Stimulated activated CD4-positive, alpha-beta T cell treated with anti-CD3 and anti-CD28 coated beads, TNF-alpha, amount 100 ng/mL, for 48 hours (primary cell): ENCODE data around the gene BPHL.
A peak's percentile ranks its signal among the peaks of the same experiment; 100 is the strongest.
"Not testable (repeated sequence)": the region's sequence is repeated elsewhere in the genome, so short reads cannot be mapped to it uniquely, and the experiment has no call there.

Experiments
- DNase-seq, 3 donors: peaks; one replicate each; pipeline ENCODE4 v3.0.0-alpha.2; 2020; ENCODE audit warnings: low read depth in 3 of 3

Gene BPHL

DNA sequence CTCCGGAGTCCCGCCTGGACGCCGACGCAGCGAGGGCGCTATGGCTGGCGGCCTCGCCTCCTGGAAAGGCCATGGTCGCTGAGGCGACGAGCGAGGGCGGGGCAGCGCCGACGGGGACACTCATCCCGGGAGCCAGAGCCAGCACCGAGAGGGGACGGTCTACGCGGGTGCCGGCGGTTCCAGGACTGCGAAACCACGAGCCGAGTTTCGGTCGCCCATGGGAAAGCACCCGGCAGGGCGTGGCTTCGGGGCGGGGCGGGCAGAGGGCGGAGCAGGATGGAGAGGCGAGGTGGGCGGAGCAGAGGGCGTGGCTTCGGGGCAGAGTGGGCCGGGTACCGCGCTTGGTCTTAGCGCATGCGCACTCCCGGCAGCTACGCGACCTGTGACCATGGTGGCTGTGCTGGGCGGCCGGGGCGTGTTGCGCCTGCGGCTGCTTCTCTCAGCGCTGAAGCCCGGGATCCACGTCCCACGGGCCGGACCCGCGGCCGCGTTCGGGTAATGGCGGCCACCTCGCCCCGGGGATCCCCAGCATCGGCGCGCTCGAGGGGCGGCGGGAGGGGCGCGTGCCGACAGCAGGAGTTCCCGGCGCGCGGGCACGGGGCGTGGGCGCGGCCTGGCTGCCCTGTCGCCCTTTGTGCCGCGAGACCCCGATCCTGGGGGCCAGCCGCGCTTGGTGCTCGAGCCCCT is at the start of gene BPHL:
Gene BPHL (plus strand): TSS at position 359 of the 687 bp plus-strand sequence. CDS start 30 bp downstream, at position 389.
- DNase-seq: peak; percentile 97 to 100 (median 100)

DNA sequence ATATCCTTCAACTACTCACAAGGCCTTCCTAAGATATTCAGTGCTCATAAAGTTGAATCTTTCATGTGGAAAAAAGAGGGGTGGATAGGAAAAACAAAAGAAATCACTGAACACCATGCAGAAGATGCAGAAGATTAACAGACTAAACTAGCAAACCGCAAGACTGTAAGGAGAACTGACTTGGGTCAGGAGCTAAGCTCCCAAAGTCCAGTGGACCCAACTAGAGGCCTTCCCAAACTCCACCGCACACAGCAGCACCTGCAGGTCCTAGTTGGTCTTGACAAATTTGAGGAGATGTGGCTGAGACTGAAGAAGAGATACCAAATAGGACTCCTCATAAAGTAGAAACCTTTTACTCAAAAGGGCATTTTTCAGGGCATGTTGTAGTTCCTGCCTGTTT is 46.9 kb upstream of the BPHL start:
- DNase-seq: no peak

DNA sequence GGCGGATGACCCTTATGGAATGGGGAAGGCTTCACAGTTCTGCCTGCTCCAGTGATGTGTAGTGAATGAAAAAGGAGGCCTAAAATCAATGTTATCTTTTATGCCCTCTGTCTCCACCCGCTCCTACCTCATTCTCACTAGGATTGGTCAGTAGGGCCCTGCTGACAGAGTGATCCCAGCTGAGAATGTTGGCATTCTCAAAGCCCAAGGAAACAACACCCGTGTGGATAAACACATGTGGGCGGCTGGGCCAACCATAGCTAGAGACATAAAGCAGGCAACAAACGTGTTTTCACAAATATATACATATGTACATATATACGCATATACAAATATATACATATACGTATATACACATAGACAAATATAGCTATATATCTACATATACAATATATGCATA is 45.7 kb upstream of the BPHL start:
- DNase-seq: no peak

DNA sequence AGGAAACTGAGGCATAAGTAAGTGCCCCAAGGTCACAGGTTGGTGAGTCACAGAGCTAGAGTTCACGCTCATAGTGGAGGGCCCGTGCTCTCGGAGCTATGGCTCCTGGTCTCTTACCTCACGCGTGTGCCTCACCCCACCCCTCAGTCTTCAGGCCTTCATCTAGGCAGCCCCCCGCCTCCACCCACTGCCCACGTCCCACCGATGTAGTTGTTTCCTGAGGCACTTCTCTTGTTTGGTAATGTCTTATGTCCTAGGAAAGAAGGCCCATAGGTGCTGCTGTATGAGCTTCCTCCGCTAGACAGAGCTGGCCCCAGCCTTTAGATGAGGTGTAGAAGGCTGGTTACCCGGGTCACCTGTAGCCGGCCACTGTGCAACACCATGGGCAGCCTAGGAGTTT is 45.1 kb upstream of the BPHL start:
- DNase-seq: no peak

DNA sequence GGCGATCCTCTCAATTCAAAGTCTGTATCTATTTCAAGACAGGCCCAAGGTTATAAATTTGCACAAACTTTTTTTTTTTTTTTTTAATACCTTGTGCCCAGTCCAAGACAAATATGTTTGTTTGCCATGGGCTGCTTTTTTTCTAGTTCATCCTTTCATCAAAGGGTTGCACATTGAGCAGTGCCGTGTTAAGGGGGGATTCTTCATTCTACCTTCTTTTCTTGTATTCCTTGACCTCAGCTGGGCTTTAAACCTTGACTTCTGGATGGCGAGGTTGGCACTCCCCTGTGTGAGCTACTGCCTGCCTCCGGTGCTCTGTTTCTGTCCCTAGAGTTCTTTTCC is 42.8 kb upstream of the BPHL start:
- DNase-seq: no peak

DNA sequence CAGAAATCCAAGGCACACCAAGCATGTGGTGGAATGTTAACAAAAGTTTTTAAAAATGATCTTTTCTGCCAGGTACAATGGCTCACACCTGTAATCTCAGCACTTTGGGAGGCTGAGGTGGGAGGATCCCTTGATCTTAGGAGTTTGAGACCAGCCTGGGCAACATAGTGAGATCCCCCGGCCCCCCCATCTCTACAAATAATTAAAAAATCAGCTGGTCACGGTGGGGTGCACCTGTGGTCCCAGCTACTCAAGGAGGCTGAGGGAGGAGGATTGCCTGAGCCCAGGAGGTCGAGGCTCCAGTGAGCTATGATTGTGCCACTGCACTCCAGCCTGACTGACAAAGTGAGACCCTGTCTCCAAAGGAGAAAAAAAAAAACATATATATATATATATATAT is 42.2 kb upstream of the BPHL start:
- DNase-seq: no peak

DNA sequence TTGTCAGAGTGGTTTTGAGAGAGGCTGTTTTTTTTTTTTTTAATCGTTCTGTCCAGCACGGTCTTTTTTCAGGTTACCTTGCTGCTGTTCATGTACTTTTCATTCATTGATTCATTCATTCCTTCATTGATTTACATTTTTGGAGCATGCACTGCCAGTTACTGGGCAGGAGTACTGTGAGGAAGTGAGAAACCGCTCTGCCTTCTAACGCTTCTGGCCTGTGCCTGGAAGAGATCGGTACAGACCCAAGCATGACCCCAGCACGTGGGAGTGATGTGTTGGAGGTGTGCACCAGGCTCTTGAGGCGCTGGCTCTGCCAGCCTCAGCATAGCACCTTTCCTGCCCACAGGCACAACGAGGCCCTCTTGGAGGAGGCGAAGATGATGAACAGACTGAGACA is 41.1 kb upstream of the BPHL start:
- DNase-seq: no peak

DNA sequence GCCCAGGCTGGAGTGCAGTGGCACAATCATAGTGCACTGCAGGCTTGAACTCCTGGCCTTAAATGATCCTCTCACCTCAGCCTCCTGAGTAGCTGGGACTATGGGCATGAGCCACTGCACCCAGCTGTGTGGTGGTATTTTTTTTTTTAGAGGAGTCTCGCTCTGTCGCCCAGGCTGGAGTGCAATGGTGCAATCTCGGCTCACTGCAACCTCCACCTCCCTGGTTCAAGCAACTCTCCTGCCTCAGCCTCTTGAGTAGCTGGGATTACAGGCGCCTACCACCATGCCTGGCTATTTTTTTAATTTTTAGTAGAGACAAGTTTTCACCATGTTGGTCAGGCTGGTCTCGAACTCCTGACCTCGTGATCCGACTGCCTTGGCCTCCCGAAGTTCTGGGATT is 39.6 kb upstream of the BPHL start:
- DNase-seq: not testable (repeated sequence)

DNA sequence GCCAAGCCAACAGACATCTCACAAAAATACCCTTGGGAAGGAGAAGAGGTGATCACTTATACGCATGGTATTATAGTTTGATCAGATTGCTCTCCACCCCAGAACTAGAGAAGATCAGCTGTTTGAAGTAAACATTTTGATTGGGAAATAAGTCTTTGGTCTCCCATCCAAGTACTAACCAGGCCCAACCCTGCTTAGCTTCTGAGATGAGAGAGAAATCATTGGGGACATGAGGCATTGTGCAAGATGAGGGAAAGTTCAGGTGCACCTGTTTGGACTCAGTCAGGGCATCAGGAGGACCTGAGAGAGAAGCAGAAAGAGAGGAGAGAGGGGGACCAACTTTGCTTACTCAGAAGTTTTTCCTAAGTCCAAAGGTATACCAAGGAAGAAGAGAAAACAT is 38.8 kb upstream of the BPHL start:
- DNase-seq: no peak

DNA sequence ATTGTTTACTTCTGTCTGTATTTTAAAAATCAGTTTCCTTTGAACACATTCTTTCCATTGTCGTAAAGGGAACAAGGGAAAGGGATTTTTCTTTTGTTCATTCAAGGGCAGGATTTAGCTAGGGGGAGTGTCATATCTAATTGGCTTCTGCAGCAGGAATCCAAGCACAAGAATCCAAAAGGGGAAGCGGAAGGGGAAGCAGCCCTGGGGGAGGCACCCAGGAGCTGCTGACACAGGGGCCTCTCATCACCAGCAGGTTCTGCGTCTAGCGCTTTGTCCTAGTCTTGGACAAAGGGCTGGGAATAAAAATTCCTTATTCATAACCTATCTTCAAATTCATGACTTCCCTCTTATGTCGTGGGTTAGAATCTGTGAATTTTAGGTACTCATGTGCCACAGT is 36.6 kb upstream of the BPHL start:
- DNase-seq: no peak

DNA sequence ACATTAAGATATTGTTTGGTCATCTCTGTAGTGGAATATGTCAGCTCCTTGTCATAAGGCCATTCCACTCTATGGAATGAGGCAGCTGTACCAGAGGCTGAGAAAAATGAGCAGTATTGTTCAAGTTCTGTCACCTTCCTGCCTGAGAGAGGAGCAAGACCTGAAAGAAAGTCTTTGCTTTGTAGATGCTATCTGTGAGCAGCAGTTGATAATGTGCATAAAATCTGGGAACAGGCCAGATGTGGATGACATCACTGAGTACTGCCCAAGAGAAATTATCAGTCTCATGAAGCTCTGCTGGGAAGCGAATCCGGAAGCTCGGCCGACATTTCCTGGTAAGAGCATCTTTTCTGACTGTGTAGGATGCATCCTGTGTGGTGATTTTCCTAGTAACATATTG is 33.4 kb upstream of the BPHL start:
- no peak for DNase-seq

DNA sequence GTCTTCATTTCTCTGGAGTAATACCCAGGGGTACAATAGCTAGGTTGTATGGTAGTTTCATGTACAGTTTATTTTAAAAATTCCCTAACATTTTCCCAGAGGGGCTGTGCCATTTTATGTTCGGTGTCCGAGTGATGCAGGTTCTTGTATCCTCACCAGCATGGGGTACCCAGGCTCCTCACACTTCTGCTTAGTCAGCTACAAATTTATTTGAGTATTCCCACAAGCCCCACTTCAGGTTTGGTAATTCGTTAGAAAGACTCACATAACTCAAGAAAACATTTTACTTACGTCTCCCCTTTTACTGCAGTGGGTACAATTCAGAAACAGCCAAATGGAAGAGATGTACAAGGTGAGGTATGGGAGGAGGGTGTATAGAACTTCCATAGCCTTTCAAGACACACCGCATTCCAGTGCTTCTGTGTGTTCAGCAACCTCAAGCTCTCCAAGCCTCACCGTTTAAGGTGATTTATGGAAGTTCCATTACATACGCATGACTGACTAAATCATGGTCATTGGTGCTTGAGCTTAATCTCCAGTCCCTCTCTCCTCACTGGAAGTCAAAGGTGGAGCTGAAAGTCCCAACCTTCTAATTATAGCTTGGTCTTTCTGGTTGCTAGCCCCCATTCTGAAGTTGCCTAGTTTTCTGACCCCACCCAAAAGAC is 32.1 kb upstream of the BPHL start:
- DNase-seq: no peak

DNA sequence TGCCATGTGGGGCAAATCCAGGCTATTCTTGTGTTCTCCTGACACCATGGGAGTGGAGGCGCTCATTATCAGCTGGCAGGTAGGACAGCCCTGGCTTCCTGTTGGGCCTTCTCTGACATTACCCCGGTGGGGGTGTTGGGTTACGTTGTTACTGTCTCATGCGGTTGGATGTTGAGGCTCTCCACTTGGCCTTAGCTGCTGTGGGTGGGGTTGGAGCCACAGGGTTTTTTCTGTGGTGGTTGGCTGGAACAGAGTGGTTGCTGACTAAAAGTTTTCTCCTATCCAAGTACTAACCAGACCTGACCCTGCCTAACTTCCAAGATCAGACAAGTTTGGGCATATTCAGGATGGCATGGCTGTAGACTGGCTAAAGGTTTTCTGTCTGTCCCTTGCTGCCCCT is 30.1 kb upstream of the BPHL start:
- no peak for DNase-seq

DNA sequence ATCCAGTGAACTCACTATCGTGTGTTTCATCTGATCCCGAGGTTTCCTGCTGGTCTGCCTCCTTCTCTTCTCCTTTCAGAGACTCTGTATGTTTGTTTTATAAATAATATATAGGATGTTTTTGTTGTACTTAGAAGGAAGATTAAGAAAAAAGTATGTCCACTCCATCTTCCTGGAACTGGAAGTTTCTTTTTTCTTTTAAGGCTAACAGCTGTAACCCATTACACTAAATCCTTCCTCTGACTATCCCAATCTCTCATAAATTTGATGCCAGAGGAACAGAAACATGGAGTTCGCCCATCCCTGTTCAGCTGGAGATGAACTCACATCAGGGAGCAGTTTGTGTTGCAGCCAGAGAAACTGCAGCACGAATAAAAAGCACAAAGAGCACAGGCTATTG is 29.5 kb upstream of the BPHL start:
- DNase-seq: no peak

DNA sequence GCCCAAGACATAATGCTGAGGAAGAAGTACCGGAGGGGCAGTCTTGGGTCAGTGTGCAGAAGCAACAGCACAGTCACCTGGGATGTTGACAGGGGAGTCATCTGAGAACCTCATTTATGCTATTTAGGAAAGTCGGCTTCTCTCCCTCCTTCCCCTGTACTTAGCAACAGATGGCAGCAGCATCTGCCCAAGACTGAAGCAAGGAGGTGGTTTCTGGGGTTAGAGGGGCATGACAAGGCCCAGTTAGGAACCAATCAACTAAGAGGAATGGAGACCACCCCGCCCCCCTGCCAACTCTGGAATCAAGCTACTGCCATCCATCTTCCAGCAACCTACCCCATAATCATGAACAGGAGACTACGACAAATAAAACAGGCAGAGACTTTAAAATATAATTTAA is 28.5 kb upstream of the BPHL start:
- no peak for DNase-seq

DNA sequence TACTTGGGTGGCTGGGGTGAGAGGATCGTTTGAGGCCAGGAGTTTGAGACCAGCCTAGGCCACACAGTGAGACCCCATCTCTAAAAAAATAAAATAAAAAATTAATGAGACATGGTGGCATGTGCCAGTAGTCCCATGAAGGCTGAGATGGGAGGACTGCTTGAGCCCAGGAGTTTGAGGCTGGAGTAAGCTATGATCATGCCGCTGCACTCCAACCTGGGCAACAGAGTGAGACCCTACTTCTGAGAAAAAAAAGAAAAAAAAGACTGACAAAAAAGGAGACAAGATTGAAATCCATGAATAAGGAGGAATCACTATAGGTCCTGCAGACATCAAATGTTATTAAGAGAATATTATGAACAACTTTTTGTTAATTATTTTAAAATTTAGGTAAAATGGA is 23.7 kb upstream of the BPHL start:
- DNase-seq: no peak

DNA sequence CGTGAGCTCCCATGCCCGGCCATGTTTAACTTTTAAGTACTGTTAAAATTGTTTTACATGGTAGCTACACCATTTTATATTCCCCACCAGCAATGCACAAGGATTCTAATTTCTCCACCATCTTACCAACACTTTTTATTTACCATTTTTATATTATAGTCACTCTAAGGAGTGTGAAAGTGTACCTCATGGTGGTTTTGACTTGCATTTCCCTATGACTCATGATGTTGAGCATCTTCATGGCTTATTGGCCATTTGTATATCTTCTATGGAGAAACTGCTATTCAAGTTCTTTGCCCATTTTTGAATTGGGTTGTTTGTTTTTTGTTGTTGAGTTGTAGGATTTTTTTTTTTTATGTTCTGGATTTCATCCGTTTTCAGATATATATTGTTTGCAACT is 15.6 kb upstream of the BPHL start:
- DNase-seq: no peak

DNA sequence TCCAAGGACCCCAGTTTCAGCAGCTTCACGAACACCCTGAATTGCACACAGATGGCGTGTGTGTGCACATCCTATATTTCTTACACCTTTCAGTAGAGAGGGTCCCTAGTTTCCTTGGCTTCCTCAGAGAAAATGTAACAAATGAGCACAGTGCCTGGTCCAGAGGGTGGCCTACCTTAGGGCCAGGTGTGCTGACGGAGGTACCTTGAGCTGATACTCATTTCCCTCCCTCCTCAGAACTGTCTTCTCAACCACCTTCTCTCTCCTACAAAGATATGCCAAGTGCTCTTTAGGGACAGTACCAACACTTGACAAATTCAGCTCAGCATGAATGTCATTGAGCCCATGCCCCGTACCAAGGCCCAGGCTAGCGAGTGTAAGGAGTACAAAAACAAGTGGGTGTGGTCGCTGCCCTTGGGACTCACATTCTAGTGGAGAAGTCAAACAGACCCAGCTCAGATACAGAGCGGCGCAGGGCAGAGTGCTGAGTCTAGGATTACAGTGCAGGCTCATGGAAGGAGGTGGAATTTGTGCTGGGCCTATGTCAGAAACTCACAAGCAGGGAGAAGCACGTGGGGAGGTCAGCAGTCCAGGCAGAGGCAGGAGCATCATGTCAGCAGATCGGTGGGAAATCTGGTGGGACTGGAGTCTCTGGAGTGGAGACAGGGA is 9.6 kb upstream of the BPHL start:
- DNase-seq: no peak

DNA sequence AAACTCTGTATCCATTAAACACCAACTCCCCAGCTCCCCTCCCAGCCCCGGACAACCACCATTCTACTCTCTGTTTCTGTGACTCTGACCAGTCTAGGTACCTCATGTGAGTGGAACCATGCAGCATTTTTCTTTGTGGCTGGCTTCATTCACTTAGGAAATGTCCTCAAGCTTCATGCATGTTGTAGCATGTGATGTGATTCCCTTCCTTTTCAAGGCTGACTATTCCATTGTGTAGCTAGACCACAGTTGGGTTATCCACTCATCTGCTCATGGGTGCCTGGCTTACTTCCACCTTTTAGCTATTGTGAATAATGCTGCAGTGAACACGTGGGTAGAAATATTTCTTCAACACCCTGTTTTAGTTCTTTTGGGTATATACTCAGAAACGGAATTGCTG is 8.8 kb upstream of the BPHL start:
- no peak for DNase-seq

DNA sequence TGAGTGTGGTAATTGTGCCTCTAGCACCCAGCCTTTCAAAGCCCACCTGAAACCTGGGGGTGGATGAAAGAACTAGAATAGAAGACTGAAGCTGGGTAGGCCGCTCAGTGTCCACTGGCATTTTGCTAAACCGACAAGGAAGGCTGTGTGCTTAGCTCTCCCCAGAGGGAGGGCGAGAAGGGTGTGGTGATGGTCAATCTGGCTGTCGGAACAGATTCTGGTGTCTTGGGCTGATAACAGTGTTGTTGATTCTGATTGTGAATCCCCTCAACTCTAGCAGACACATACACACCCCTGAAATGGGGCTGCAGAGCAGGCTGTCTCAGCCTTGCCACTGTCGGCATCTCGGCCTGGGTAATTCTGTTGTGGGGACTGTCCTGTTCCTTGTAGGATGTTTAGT is 4.1 kb upstream of the BPHL start:
- no peak for DNase-seq

DNA sequence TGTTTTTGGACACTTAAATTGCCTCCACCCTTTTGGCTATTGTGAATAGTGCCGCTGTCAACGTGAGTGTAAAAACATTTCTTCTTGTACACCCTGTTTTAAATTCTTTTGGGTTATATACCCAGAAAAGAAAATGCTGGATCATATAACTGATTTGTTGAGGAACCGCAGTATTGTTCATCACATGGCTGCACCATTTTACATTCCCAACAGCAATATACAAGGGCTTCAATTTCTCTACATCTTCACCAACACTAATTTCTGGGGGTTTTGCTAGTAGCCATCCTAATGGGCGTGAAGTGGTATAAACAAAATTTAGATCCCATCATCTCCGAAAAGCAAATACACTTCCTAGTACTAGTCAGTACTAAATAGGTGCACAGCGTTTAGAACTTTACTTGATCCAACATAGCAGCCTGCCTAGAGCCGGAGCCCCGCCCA is 579 bp upstream of the BPHL start:
- DNase-seq: no peak

DNA sequence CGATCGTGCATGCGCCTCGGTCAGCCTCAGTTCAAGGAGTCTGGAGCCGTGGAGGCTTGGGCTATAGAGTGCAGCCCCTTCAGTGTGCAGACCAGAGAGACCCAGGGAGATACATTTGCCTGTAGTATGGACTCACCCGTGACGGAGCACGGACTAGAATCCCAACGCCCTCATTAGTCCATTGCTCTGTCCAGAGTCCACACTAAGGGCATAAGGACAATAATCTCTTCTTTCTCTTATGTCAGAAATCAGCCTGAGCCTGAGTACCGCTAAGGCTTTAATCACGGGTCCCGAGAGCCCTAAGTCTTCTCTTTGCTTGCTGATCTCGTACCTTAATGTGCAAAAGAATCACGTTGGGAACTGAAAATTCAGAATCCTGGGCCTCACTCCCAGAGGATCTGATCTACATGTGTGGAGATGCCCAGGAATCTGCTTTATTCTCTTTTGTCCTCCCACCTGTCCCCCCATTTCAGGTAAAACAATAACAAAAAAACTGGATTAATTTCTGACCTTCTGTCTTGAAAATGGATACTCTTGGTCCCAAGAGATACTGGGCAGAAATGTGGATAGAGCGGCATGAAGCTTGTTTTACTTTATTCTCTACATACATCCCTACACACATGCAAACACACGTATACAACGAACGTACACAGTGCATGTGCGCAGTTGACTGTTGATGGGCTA is 671 bp downstream of the BPHL start:
- no peak for DNase-seq

DNA sequence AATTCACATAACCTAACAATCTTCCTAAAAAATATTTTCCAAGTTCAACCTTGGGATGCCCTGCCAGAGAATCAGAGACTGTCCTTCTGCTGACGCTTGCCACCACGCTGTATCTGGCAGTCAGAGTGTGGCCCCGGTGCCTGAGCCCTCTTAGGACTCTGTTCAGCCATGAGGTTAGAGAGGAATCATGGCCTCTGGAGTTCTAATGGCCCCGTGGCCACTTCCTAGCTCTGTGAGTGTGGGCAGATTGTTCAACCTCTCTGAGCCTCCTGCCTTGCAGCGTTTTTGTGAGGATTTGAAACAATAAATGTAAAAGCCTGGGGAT is 2.2 kb downstream of the BPHL start:
- DNase-seq: no peak
